Central memory CD4-positive, alpha-beta T cell (primary cell): ENCODE measurements around the gene KCNK7.
A peak's percentile ranks its signal among the peaks of the same experiment; 100 is the strongest.

Experiments
- DNase-seq: peaks from one replicate; pipeline ENCODE4 v3.0.0; 2022

KCNK7 gene

DNA sequence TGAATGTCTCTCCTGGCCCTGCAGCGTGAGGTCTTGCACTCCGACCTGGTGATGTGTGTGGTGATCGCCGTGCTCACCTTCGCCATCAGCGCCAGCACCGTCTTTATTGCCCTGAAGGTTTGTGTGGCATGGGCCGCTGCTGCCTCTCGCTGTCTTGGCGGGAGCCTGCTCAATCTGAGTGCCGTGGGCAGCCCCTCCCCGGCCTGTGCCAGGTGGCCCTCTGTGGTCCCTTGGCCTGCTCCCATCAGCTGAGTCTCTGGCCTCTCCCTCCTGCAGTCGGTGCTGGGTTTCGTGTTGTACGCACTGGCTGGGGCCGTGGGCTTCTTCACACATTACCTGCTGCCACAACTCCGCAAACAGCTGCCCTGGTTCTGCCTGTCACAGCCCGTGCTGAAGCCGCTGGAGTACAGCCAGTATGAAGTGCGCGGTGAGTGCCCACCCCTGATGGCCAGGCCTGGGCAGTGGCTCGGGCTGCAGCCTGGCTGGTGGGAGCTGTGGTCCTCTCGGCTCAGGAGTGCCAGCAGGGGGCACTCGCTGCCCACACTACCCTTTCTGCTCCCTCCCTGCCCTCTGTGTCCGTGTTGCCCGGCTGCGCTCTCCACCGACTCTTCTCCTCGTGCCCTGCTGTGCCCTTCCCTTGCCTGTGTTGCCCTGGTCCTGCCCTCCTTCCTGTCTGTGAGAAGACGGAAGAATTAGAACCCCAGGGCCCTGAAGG is 30.2 kb upstream of the KCNK7 start:
- DNase-seq = peak; percentile 47

DNA sequence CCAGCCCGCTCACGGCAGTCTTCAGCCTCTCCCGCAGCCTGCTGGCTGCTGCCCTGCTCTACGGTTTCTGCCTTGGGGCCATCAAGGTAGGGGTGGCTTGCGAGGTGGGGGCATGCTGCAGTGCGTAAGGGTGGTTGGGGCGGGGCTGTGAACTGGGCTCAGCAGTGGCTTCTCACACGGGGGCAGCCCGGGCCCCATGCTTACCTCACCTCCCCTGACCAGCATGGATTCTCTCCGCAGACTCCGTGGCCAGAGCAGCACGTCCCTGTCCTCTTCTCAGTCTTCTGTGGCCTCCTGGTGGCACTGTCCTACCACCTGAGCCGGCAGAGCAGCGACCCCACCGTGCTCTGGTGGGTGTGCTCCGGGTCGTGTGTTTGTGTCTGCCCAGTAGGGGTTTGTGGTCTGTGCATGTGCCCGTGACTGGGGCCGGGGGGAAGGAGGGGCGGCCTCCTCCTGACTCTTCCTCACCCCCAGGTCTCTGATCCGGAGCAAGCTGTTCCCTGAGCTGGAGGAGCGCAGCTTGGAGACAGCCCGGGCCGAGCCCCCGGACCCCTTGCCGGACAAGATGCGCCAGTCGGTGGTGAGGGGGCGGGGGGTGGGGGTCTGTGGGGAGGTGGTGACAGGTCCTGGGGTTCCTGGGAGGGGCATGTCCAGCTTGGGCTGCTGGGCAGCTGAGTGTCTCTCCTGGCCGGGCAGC is 29.5 kb upstream of the KCNK7 start:
- DNase-seq = no peak

DNA sequence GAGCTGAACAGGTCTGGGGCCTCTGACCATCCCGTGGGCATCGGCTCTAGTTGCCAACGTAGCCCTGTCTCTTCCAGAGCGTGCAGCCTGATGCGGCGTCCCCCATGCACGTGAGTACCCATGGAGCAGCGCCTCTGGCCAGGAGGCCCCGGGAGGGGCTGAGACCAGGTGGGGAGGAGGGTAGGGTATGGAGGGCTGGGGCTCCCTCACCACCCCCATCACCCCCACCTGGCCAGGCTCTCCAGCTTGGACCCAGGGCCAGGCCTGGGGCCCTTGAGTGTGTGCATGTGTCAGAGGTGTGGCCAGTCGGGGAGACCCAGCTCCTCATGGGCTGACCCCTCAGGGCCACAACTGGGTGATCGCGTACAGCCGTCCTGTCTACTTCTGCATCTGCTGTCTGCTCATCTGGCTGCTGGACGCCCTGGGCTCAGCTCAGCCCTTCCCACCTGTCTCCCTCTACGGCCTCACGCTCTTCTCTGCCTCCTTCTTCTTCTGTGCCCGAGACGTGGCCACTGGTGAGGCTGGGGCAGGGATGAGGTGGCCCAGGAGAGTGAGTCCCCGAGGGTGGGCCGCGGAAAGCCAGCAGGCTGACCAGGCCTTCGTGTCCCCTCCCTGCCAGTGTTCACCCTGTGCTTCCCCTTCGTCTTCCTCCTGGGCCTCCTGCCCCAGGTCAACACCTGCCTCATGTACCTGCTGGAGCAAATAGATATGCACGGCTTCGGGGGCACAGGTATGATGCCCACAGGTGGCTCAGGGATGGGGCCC is 28.4 kb upstream of the KCNK7 start:
- no peak for DNase-seq

DNA sequence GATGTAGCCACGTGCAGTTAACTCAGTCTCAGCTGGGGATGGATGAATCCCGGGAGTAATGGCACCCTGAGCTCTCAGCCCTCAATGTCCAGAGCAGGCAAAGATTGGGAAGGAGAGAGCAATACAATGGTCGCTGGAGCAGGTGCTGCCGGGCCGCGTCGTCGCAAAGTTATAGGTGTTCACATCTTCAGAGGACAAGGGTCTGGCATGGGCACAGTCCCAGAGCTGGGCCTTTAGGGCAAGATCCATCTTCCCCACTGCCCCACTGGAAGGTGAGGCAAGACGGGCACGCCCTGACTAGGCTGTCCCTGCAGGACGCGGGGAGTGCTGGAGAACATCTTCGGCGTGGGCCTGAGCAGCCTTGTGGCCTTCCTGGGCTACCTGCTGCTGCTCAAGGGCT is 27.6 kb upstream of the KCNK7 start:
- no peak for DNase-seq

DNA sequence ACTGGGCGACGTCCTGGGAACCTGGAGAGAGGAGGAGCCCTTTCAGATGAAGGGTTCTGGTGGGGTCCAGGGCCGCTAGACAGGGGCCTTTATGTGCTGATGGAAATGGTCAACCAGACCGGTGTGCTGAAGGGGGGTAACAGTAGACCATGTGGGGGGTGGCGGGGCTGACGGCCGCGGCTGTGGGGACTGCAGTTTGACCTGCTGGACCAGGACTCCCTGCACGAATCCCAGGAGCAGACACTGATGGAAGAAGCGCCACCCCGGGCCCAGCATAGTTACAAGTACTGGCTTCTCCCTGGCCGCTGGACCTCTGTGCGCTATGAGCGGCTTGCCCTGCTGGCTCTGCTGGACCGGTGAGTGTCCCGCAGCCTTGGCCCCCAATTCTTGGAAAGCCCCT is 26.4 kb upstream of the KCNK7 start:
- no peak for DNase-seq

DNA sequence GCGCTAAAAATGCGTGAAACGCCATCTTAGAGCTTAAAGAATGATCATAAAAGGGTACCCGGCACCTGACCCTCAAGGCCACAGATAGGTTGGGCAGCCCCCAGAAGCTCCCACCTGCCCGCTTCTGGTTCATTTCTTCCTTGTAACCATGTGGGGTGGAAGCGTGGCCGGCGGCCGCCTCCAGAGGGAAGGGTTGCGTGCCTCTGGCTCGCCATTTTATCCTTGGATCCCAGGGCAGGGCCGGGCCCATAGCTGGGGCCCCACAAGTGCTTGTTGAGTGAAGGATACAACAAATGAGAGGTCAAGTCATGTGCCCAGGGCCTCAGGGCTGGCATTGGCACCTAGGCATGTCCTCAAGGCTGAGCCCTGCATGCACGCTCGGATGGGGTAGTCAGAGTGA is 25.9 kb upstream of the KCNK7 start:
- DNase-seq = no peak

DNA sequence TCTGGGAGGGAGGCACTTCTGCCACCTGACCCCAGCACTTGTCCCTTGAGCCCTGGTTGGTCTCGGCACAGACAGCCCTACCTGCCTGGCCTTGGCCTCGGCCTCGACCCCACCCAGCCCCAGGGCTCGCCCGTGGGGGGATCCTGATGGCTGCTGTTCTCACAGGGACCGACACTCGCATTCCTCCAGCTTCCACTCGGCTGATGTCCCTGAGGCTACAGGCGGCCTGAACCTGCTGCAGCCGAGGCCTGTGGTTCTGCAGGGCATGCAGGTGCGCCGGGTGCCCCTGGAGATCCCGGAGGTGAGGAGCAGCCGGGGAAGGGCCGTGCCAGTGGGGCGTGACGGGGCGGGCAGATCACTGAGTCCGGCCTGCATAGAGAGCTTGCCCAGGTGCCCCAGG is 25.1 kb upstream of the KCNK7 start:
- DNase-seq = no peak

GRCh38 chr11:65619281-65619928 is 23.8 kb upstream of the KCNK7 start:
- DNase-seq = no peak

GRCh38 chr11:65618763-65619162 is 23.2 kb upstream of the KCNK7 start:
- no peak for DNase-seq

- no peak for DNase-seq
These were observed 22.6 kb upstream of the KCNK7 start for GRCh38 chr11:65617990-65618751.

DNA sequence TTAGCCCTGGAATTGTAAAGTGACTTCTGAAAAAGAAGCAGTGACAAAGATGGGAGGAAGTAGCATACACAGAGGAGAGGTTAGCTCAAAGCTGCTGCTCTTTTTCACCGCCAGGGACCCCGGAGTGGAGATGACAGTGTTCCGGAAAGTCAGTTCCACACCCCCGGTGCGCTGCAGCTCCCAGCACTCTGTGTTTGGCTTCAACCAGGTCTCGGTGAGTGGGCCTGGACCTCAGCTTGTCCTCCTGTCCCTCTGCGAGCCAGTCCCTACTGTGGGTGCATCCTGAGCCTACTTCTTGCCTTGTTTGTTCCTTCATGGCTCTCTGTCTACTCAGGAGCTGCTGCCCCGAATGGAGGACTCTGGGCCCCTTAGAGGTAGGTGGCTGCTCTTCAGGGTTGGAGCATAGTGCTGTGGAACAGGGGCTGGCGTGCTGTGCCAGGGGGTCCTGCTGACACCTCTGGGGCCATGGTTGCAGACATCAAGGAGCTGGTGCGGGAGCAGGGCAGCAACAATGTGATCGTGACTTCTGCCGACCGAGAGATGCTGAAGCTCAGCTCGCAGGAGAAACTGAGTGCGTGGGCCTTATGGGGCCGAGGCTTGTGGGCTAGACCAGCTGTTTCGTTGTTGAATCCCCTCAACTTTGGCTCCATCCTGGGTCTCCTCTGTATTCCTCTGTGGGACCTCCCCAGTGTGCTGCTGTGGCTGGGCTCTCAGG is 21.7 kb upstream of the KCNK7 start:
- DNase-seq = no peak

- no peak for DNase-seq
These were observed 21.0 kb upstream of the KCNK7 start for GRCh38 chr11:65616575-65617001.

- no peak for DNase-seq
These were observed 20.5 kb upstream of the KCNK7 start for GRCh38 chr11:65615950-65616574.

GRCh38 chr11:65615229-65615949 is 19.8 kb upstream of the KCNK7 start, which contains the start of gene PCNX3:
Gene PCNX3, plus strand, starts transcription at chr11:65615776. Its CDS starts 536 bp downstream, at chr11:65616312.
- DNase-seq = peak; percentile 100

GRCh38 chr11:65613091-65613928 is 17.7 kb upstream of the KCNK7 start:
- DNase-seq = no peak

- no peak for DNase-seq
These were observed 17.1 kb upstream of the KCNK7 start for GRCh38 chr11:65612691-65613090.

GRCh38 chr11:65611758-65612603 is 16.4 kb upstream of the KCNK7 start:
- no peak for DNase-seq

DNA sequence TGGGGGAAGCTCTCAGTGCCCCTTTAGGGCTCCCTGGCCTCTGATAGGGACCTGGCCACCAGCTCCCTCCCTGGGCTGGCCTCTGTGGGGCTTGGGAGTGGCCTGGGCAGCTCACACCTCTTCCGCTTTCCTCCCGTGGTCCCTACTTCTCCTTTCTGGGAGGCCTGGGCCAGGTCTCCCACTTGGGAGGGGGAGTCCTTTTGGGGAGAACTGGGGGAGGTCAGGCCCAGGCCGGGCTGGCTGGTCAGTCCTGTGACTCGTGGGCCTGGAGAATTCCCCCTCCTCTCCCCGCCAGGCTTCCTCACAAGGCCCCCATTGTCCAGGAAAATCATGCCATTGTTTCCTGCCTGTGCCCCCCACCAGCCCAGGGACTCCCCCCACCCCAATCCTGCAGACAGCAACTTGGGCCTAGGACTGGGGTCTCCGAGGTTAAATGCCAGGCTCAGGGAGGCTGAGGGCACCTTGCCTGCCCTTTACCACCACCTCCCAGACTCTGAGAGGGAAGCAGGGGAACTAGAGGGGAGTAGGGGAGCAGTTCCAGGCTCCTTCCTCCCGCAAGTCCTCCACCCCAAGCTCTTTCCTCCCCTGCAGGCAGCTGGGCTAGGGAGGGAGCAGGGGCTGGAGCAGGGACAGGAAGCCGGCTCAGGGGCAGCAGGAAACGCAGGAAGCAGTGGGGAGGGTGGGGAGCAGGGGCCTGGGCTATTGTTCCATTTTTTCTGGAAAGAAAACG is 15.6 kb upstream of the KCNK7 start:
- DNase-seq = no peak
